Osteocyte (in vitro differentiated cells): ENCODE measurements around the gene RAB6C. TPM values are rescaled to one million over a fixed set of nuclear protein-coding genes. Genes with fewer than 3 reads are reported as not detected.
"Not testable (repeated sequence)": the region's sequence is repeated elsewhere in the genome, so short reads cannot be mapped to it uniquely, and the experiment has no call there.

Experiments
- DNase-seq: peaks from one replicate; pipeline ENCODE4 v3.0.0; 2021; ENCODE audit warnings: mixed read lengths; ENCODE audit not compliant: unreplicated experiment; ENCODE audit errors: extremely low spot score
- H3K27ac Mint-ChIP-seq: one replicate; pipeline ENCODE4 v1.8.0; 2021; ENCODE audit warnings: mild to moderate bottlenecking, mixed read lengths; ENCODE audit not compliant: unreplicated experiment
- H3K27me3 Mint-ChIP-seq: one replicate; pipeline ENCODE4 v1.8.0; 2021; ENCODE audit warnings: mixed read lengths; ENCODE audit not compliant: unreplicated experiment
- H3K36me3 Mint-ChIP-seq: one replicate; pipeline ENCODE4 v1.8.0; 2021; ENCODE audit warnings: mixed read lengths; ENCODE audit not compliant: unreplicated experiment
- H3K4me1 Mint-ChIP-seq: one replicate; pipeline ENCODE4 v1.8.0; 2021; ENCODE audit warnings: mixed read lengths; ENCODE audit not compliant: unreplicated experiment
- H3K4me3 Mint-ChIP-seq: one replicate; pipeline ENCODE4 v1.8.0; 2021; ENCODE audit warnings: mild to moderate bottlenecking, moderate library complexity, mixed read lengths; ENCODE audit not compliant: unreplicated experiment
- H3K9me3 Mint-ChIP-seq: one replicate; pipeline ENCODE4 v1.8.0; 2021; ENCODE audit warnings: mixed read lengths; ENCODE audit not compliant: unreplicated experiment
- total RNA-seq: library from RNA; stranded (reverse); gene quantifications from 2 replicates; pipeline ENCODE4 v1.2.1, GENCODE V29; 2021
- TF ChIP-seq, protein P1 (sequence below): fragments of 200-600 bp; sonication (generic); IDR thresholded peaks from 2 replicates; pipeline ENCODE4 v1.5.0; 2021; ENCODE audit warnings: antibody characterized with exemption, mild to moderate bottlenecking, moderate library complexity

Gene RAB6C
- total RNA-seq, 1 donor from 2014 or later: not detected

DNA sequence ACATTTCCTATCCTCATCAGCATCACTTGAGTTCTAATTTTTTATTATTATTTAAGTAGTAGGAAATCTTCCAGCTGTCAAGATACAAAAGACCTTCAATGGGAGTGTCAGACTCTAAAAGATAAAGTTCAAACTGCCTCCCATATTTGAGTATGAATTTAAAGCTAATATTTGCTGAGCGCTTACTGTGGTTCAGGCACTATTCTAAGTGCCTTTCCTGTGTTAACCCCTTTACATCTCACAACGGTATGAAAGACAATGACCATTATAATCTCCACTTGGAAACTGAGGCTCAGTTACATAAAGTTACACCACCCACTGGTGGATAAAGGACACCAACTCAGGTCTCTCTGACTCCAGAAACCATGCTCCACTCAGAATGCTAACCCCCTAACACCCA is 39.9 kb downstream of the RAB6C start:
- H3K4me3 Mint-ChIP-seq: no peak overlapping the region
- no peaks in the 10 kb centered on the region for H3K4me1 Mint-ChIP-seq
- no peaks in the 10 kb centered on the region for H3K36me3 Mint-ChIP-seq
- H3K27me3 Mint-ChIP-seq: no peaks in the 10 kb centered on the region
- no peak for DNase-seq
- no peak overlapping the region for H3K27ac Mint-ChIP-seq
- no peaks in the 10 kb centered on the region for H3K9me3 Mint-ChIP-seq
- TF ChIP-seq, protein P1, sequence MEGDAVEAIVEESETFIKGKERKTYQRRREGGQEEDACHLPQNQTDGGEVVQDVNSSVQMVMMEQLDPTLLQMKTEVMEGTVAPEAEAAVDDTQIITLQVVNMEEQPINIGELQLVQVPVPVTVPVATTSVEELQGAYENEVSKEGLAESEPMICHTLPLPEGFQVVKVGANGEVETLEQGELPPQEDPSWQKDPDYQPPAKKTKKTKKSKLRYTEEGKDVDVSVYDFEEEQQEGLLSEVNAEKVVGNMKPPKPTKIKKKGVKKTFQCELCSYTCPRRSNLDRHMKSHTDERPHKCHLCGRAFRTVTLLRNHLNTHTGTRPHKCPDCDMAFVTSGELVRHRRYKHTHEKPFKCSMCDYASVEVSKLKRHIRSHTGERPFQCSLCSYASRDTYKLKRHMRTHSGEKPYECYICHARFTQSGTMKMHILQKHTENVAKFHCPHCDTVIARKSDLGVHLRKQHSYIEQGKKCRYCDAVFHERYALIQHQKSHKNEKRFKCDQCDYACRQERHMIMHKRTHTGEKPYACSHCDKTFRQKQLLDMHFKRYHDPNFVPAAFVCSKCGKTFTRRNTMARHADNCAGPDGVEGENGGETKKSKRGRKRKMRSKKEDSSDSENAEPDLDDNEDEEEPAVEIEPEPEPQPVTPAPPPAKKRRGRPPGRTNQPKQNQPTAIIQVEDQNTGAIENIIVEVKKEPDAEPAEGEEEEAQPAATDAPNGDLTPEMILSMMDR: no peak

DNA sequence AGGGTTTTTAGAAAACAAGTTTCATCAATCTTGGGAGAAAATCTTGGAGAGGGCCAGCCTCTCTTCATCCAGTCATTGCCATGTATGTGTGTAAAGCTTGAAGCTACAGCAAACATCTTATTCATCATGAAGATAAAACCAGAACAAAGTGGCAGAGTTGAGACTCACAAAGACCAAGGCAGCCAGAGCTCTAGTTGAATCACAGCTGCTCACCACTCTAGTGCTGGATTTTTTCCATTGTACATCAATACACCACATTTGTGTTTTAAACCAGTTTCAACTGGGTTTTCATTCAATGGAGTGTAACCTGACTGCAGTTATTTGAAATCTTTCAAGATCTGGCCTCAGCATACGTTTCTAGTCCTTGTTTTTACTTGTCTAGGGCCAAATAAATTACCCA is 40.6 kb downstream of the RAB6C start:
- not testable (repeated sequence) for H3K4me3 Mint-ChIP-seq, H3K27me3 Mint-ChIP-seq, H3K9me3 Mint-ChIP-seq, H3K36me3 Mint-ChIP-seq, H3K27ac Mint-ChIP-seq, H3K4me1 Mint-ChIP-seq, DNase-seq

DNA sequence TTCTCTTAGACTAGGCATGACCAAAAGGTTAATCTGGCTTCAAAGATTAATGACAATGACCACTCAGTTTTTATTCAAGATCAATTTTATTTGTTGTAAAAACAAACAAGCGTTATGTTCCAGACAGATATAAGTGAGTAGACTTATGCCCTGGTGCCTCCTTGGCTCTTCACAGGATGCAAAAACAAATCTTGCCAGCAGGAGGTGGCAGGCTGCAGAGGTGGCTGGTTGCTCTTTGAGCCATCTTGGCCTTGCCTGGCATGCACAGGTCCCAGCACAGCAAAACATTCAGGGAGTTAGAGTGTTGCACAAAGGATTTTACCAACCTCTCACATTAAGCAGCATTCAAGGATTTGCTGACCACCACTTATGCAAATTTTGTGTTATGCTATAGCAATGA is 46.5 kb downstream of the RAB6C start:
- H3K4me3 Mint-ChIP-seq: not testable (repeated sequence)

More for the DNA sequence above, 46.5 kb downstream of the RAB6C start:
- DNase-seq, H3K4me1 Mint-ChIP-seq, H3K9me3 Mint-ChIP-seq, H3K27me3 Mint-ChIP-seq, H3K36me3 Mint-ChIP-seq, H3K27ac Mint-ChIP-seq: not testable (repeated sequence)

Other genes with a start within 250 kb of the RAB6C start
- 0.30 TPM in 1 of 2 replicates, not detected in the other for gene POTEF, start 149.6 kb downstream of the RAB6C start, total RNA-seq
- gene CCDC74B, start 165.4 kb downstream of the RAB6C start, total RNA-seq: 1.7 and 2.2 TPM in 2 replicates
- gene SMPD4, start 201.9 kb downstream of the RAB6C start, total RNA-seq: 64.8 and 67.0 TPM in 2 replicates
- gene MZT2B, start 202.6 kb downstream of the RAB6C start, total RNA-seq: 253 and 281 TPM in 2 replicates
- not detected in 2 replicates for gene TUBA3E, start 218.8 kb downstream of the RAB6C start, total RNA-seq